ENCODE data around the gene PARVG. TPM values are rescaled to one million over a fixed set of nuclear protein-coding genes. Genes with fewer than 3 reads are reported as not detected.

PARVG gene
- total RNA-seq, 2 donors from 2014 or later: 0.11 to 0.44 TPM

- H3K36me3 Mint-ChIP-seq (ENCODE audit: low read depth): no peaks in the 10 kb centered on the region
- TF ChIP-seq, protein P1, sequence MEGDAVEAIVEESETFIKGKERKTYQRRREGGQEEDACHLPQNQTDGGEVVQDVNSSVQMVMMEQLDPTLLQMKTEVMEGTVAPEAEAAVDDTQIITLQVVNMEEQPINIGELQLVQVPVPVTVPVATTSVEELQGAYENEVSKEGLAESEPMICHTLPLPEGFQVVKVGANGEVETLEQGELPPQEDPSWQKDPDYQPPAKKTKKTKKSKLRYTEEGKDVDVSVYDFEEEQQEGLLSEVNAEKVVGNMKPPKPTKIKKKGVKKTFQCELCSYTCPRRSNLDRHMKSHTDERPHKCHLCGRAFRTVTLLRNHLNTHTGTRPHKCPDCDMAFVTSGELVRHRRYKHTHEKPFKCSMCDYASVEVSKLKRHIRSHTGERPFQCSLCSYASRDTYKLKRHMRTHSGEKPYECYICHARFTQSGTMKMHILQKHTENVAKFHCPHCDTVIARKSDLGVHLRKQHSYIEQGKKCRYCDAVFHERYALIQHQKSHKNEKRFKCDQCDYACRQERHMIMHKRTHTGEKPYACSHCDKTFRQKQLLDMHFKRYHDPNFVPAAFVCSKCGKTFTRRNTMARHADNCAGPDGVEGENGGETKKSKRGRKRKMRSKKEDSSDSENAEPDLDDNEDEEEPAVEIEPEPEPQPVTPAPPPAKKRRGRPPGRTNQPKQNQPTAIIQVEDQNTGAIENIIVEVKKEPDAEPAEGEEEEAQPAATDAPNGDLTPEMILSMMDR (conservative IDR thresholded peaks at IDR 0.05): no peak
- Histone ChIP-seq H3K27ac (ENCODE audit: low read depth, low read length) (no peak overlapping the region), H3K9ac (ENCODE audit: extremely low read depth, low read length, poor library complexity, severe bottlenecking) (no peak overlapping the region), H3K4me3 (ENCODE audit: low read length) (no peak overlapping the region), H3K4me1 (ENCODE audit: control insufficient read depth, insufficient read depth, low read length) (no peaks in the 10 kb centered on the region), H3K27me3 (ENCODE audit: control insufficient read depth, insufficient read depth, low read length, poor library complexity, severe bottlenecking) (no peaks in the 10 kb centered on the region), H3K36me3 (ENCODE audit: control insufficient read depth, insufficient read depth, low read length) (no peaks in the 10 kb centered on the region), H3K9me3 (ENCODE audit: control insufficient read depth, low read length) (peaks cover 11% of the 10 kb centered on the region)
- no peak overlapping the region for H3K27ac Mint-ChIP-seq
- no peaks in the 10 kb centered on the region for H3K27me3 Mint-ChIP-seq (ENCODE audit: insufficient read depth)
- H3K9me3 Mint-ChIP-seq: peaks cover 21% of the 10 kb centered on the region
- no peak overlapping the region for H3K4me3 Mint-ChIP-seq
- no peak for DNase-seq
- no peaks in the 10 kb centered on the region for H3K4me1 Mint-ChIP-seq
- WGBS, 2 experiments (ENCODE audit: insufficient coverage in 1 of 2, insufficient read length in 1 of 2): 92 to 94% methylated on average over 5 of the region's 5 CpGs
Measured at GRCh38 chr22:44247346-44247745, 66.6 kb downstream of the PARVG start.

- TF ChIP-seq, protein P1 (conservative IDR thresholded peaks at IDR 0.05): no peak
- peaks cover 11% of the 10 kb centered on the region for H3K9me3 ChIP-seq (ENCODE audit: control insufficient read depth, low read length)
- Mint-ChIP-seq H3K27me3 (ENCODE audit: insufficient read depth) (no peaks in the 10 kb centered on the region), H3K4me3 (no peak overlapping the region), H3K36me3 (ENCODE audit: low read depth) (no peaks in the 10 kb centered on the region), H3K27ac (no peak overlapping the region), H3K9me3 (peaks cover 21% of the 10 kb centered on the region), H3K4me1 (no peaks in the 10 kb centered on the region)
- DNase-seq: peak; percentile 22
- no peaks in the 10 kb centered on the region for H3K36me3 ChIP-seq (ENCODE audit: control insufficient read depth, insufficient read depth, low read length)
- no peaks in the 10 kb centered on the region for H3K4me1 ChIP-seq (ENCODE audit: control insufficient read depth, insufficient read depth, low read length)
- 92% methylated on average over 12 to 25 of the region's 25 CpGs for WGBS, 2 experiments (ENCODE audit: insufficient coverage in 1 of 2, insufficient read length in 1 of 2)
- no peak overlapping the region for H3K9ac ChIP-seq (ENCODE audit: extremely low read depth, low read length, poor library complexity, severe bottlenecking)
- H3K27ac ChIP-seq (ENCODE audit: low read depth, low read length): no peak overlapping the region
- no peak overlapping the region for H3K4me3 ChIP-seq (ENCODE audit: low read length)
- H3K27me3 ChIP-seq (ENCODE audit: control insufficient read depth, insufficient read depth, low read length, poor library complexity, severe bottlenecking): no peaks in the 10 kb centered on the region
Measured at GRCh38 chr22:44247923-44248892, 67.5 kb downstream of the PARVG start.

DNA sequence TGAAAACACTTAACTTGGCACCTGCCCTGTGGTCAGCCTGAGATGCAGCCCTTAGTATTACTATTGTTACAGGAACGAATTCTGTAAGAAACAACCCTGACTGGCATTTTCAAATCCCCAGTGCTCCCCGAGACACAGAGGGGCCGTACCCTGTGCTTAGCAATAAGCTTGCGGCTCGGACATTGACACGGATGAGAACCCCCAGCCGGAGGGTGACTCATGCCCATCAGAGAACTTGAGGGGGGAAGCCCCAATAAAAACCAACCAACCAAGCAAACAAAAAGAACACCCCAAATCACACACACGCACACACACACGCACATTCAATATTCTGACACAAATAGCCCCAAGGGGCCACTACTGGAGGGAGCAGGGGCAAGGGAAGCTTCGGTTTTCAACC lies 68.2 kb downstream of the PARVG start:
- no peaks in the 10 kb centered on the region for H3K27me3 ChIP-seq (ENCODE audit: control insufficient read depth, insufficient read depth, low read length, poor library complexity, severe bottlenecking)
- H3K9me3 ChIP-seq (ENCODE audit: control insufficient read depth, low read length): peaks cover 11% of the 10 kb centered on the region
- H3K4me3 ChIP-seq (ENCODE audit: low read length): no peak overlapping the region
- H3K9ac ChIP-seq (ENCODE audit: extremely low read depth, low read length, poor library complexity, severe bottlenecking): no peak overlapping the region
- 92 to 97% methylated on average over 2 to 10 of the region's 10 CpGs for WGBS, 2 experiments (ENCODE audit: insufficient coverage in 1 of 2, insufficient read length in 1 of 2)
- TF ChIP-seq, protein P1 (conservative IDR thresholded peaks at IDR 0.05): no peak
- H3K27me3 Mint-ChIP-seq (ENCODE audit: insufficient read depth): no peaks in the 10 kb centered on the region
- H3K4me3 Mint-ChIP-seq: no peak overlapping the region
- no peaks in the 10 kb centered on the region for H3K4me1 Mint-ChIP-seq
- no peaks in the 10 kb centered on the region for H3K36me3 Mint-ChIP-seq (ENCODE audit: low read depth)
- no peak for DNase-seq
- H3K4me1 ChIP-seq (ENCODE audit: control insufficient read depth, insufficient read depth, low read length): no peaks in the 10 kb centered on the region
- peaks cover 21% of the 10 kb centered on the region for H3K9me3 Mint-ChIP-seq
- no peaks in the 10 kb centered on the region for H3K36me3 ChIP-seq (ENCODE audit: control insufficient read depth, insufficient read depth, low read length)
- H3K27ac Mint-ChIP-seq: no peak overlapping the region
- H3K27ac ChIP-seq (ENCODE audit: low read depth, low read length): no peak overlapping the region

Measured in endodermal cell (in vitro differentiated cells).